GM04503 (cell line): ENCODE results near the gene NHLRC4.

Experiments
- DNase-seq: peaks from one replicate; pipeline ENCODE4 v3.0.0-alpha.2; 2012; ENCODE audit warnings: low read depth

The NHLRC4 gene

GRCh38 chr16:553601-554296 is 13.1 kb upstream of the NHLRC4 start:
- no peak for DNase-seq

DNA sequence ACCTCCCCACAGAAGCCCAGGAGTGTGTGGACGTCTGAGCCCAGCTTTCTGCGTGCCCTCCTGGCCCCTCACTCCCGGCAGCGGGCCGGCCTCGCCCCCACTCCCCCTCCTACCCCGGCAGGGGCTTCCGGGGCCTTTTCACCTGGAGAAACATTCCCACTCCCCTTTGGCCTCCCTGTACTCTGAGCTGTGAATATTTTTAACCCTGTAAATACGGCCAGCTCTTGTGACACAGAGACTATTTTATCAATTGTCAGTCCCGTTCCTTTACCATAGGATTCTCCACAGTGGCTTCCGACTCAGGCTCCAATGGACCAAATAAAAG is 12.5 kb upstream of the NHLRC4 start:
- DNase-seq = no peak

DNA sequence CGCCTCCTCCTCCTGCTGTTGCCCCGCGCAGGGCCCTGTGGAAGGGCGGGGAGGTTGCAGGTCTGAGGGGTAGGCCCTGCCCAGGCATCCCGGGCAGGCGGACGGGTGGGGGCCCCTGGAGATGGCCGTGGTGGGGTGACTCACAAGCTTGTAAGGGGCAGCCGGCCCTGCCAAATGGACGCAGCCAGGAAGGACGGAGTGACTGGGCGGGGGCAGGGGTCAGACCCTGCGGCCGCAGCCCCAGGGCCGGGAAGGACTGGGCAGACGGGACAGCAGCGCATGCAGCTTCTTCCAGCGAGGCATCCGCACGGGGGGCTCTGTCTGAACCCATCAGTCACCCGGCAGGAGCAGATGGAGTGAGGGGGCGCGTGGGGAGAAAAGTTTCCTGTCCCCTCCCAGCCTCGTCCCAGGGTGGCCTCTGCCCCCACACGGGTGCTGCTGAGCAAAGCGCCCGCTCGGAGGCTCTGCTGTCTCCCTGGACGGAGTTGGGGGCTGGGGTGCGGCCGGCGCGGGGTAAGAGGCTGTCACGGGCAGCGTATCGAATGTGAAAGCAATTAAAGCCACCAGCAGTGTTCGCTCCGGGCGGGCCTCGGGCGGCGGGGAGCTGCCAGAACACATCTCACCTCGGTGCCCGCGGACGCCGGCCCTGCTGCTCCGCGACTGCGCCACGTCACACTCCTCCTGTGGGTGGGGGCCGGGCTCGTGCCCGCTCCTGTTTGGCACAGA is 12.0 kb upstream of the NHLRC4 start:
- no peak for DNase-seq

DNA sequence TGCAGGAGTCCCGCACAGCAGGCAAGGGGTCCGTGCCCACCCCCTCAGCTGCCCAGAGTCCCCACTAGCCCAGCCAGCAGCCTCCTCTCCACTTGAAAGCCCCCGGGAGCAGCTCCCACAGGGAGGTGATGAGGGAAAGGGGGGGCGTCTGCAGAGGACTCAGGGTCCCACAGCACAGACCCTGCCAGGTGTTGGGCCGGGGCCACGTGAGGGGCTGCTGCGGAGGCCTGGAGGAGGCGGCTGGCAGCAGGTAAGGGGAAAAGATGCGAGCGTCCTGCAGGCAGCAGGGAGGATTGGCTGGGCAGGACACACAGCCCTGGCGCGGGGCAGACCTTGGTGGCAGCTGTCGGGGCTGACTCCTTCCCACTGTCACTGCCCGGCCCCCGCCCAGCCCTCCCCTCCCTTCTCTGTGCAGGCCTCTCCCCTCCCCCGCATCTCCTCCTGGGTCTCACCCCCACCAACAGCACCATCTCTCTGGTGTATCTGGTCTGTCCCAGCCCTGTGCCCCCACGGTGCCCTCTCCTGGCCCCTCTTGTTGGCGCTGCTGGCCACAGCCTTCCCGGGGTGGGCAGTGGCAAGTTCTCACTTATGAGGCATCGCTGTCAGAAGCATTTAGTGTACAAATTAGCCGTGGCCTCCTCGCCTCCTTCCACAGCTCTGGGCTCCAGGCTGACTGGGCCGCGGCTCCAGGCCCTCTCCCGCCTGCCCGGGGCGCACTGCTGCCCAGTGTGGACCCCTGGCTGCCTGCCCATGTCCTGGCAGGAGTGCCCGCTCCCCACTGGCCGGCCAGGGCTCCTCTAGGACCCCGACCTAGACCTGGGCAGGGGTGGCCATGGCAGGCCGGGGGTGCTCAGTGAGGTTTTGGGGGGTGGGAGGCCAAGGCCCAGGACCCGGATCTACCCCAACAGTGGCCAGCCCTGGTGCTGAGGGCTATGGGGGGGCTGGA is 11.0 kb upstream of the NHLRC4 start:
- no peak for DNase-seq

GRCh38 chr16:556474-557173 is 10.2 kb upstream of the NHLRC4 start:
- no peak for DNase-seq

DNA sequence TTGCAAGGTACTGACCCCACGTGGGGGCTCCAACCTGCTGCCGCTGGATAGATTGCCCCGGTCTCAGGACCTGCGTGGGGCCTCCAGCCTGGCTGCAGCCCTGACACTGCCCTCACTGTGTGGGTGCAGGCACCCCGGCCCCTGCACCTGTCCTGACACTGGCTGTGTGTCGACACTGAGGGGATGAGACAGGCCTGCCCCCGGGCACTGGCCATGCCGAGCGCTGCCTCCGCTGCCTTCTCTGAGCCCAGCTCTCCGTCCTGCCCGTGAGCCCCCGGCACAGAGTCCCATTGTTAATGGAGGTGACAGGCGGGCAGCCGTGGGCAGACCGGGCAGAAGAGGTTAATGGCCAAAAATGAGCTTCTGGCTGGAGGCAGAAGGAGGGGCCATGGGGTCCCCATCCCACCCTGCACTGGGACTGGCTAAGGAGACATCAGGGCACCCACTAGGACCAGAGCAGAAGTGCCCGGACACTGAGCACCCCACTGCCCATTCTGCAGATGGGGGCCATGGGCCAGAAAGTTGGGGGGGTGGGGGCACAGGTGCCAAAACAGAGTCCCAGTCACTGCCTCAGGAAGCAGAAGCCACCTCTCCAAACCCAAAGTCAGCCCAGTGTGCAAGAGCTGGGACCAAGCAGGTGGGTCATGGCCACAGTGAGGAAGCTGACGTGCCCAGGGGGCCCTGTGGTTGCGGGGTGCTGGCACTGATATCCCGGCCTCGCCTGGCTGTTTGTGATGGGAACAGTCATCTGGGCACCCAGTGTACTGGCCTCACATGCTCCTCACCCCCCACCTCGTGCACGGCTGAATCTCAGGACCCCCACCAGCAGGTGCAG is 9.1 kb upstream of the NHLRC4 start:
- no peak for DNase-seq

DNA sequence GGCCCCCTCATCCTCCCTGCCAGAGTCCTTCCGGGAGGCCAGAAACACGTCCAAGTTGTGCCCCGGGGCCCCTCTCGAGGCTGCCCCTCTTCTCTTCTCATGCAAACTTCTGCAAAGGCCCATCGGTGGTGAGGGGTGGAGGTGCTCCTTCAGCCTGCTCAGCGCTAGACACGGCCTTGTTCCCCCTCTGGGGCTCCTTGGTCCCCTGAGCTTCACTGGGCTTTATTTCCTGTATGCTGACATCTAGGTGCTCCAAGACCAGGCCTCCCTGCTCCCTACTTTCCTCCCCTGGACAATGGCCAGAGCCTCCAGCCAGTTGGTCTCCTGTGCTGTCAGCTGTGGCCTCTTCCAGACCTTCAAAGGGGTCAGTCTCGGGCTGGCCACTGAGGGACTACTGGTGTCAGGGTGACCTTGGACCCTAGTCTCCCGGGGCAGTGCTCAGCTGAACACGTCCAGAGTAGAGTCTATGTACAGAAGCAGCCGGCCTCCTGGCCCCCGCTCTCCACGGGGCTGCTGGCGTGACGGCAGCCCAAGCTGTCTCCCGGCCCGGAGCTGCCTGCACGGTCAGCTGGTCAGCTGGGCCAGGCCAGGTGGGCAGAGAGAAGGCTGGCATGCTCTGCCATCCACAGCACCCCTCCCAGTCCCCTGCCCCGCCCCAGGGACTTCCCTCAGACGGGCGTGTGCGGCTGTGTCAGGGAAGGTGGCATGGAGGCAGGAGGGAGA is 8.3 kb upstream of the NHLRC4 start:
- DNase-seq = no peak

GRCh38 chr16:559021-559380 is 7.8 kb upstream of the NHLRC4 start:
- DNase-seq = no peak

GRCh38 chr16:559411-560203 is 7.2 kb upstream of the NHLRC4 start:
- DNase-seq = no peak

DNA sequence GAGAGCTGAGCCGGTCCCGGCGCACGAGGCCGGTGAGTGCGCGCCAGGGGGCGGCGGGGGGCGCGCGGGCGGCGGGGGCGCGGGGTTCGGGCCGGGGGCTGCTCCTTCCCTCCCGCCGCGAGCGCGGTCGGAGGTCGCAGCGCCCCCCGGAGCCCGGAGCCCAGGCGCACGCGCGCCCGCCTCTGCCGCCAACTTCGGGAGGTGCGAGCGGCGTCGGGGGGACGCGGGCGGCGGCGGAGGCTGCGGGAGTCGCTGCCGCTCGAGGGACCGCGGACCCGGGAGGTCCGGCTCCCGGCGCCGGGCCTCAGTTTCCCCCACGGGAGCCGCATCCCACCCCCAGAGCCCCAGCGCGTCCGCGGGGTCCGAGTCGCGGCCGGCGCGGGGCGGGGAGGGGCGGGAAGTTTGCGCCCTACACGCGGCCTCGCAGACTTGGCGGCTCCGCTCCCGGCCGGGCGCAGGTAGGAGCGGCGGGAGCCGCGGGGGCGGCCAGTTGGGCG is 6.6 kb upstream of the NHLRC4 start, which contains the start of gene PRR35:
Gene PRR35 (plus strand): TSS at position 191 of the 497 bp plus-strand sequence. CDS start 2,901 bp downstream, outside the sequence.
- DNase-seq = no peak

- DNase-seq = no peak
These were observed 5.9 kb upstream of the NHLRC4 start for GRCh38 chr16:560701-561412.

DNA sequence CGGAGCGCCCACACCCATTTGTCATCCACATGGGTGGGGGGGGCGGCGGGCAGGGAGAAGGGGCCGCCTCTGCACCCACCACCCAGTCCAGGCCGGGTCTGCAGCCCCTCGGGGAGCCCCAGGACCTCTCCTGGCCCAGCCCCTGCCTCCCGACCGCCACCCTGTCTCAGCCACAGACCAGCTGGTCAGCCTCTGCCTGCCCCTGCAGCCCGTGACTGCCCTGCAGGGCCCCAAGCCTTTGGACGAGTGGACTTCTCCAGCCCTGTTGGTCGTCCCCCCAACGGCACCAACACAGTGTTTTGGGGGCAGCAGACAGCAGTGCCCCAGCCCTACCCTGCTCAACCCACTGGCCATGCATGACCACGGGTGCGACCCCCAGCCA is 5.4 kb upstream of the NHLRC4 start:
- no peak for DNase-seq

DNA sequence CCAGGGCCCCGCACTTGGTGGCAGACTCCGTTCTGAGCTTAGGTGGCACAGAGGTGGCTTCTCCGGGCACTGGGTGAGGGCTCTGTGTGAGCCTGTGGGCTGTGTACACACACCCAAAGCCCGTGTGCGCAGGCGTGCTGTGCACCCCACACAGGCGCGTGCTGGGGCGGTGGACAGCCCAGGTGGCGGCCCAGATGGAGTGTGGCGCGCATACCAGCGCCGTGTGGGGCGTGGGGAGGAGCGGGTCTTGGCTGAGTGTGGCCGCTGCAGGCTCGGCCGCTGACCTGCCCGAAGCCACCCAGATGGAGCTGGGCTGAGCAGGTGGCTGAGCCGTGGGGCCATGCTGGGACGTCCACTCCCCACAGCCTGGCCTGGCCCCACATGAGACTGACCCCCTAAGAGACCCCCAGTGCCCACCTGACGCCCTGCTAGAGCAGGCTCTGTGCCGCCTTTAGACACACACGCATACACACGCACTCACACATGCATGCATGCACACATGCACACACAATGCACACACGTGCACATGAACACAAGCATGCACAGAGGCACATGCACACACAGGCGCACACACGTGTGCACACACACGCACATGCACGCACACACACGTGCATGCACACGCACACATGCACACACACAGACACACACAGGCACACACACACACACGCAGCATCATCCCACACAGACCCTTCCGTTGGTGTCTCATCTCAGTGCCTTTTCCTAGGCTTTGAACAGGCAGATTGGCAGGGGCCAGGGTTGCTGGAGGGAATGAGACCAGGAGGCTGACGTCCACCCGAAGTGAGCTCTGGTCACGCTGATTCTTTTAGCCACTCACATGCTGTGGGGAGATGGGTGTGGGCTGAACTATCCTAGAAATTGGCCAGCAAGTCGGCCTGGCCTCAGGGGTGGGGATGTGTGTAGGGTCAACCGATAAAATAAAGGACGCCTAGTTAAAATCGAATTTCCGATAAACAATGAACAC is 4.6 kb upstream of the NHLRC4 start:
- no peak for DNase-seq

DNA sequence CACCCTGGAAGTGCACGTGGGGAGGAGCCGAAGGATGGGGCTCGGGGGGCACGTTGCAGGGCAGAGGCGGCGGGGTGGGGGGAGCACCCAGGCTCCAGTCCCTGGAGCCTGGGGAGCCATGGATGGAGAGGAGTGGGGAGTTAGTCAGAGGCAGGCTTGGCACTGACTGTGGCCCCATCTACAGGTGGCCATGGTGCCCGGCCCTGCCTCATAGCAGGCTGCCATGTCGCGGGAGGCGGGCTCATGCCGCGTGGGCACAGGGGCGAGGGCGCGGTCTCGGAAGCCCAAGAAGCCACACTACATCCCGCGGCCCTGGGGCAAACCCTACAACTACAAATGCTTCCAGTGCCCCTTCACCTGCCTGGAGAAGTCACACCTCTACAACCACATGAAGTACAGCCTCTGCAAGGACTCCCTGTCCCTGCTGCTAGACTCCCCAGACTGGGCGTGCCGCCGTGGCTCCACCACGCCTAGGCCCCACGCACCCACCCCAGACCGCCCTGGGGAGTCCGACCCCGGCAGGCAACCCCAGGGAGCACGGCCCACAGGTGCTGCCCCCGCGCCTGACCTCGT is 3.6 kb upstream of the NHLRC4 start:
- no peak for DNase-seq

- DNase-seq = no peak
These were observed 2.0 kb upstream of the NHLRC4 start for GRCh38 chr16:564690-565418.
